Thyroid gland (tissue), 4 donors: ENCODE results near the gene DAB2IP. TPM values are rescaled to one million over a fixed set of nuclear protein-coding genes. Genes with fewer than 3 reads are reported as not detected.

Experiments
- DNase-seq, 2 donors: peaks; one replicate each; pipeline ENCODE4 v3.0.0-alpha.2; 2019
- H3K27ac ChIP-seq, 3 donors: fragments of 200-600 bp; sonication (generic); 1 replicate in 2 of 3; 2 replicates in 1 of 3; pipeline ENCODE4 v1.5.1; 2016 to 2019; ENCODE audit warnings: mild to moderate bottlenecking in 1 of 3, moderate library complexity in 1 of 3
- H3K27me3 ChIP-seq: fragments of 200-600 bp; sonication (generic); one replicate; pipeline ENCODE4 v1.5.1; 2019
- H3K36me3 ChIP-seq, 2 donors: fragments of 200-600 bp; sonication (generic); one replicate each; pipeline ENCODE4 v1.5.1; 2016 to 2019
- H3K4me1 ChIP-seq, 2 donors: fragments of 200-600 bp; sonication (generic); one replicate each; pipeline ENCODE4 v1.5.1; 2017 to 2019
- H3K4me3 ChIP-seq, 3 donors: fragments of 200-600 bp; sonication (generic); replicated peaks in 1 of 3; 1 replicate in 2 of 3; 2 replicates in 1 of 3; pipeline ENCODE4 v1.5.1; 2016; ENCODE audit warnings: mild to moderate bottlenecking in 1 of 3
- H3K9me3 ChIP-seq: fragments of 200-600 bp; sonication (generic); one replicate; pipeline ENCODE4 v1.5.1; 2017
- CTCF ChIP-seq, 6 experiments: fragments of 200-600 bp in 3 of 6; fragments of 450-650 bp in 3 of 6; sonication (generic) in 3 of 6; IDR thresholded peaks; one replicate each; pipeline ENCODE4 v1.5.1; 2016 to 2019; ENCODE audit warnings: antibody characterized with exemption in 6 of 6, mild to moderate bottlenecking in 2 of 6, inconsistent platforms in 1 of 6, moderate library complexity in 1 of 6
- POLR2A ChIP-seq, 2 donors: fragments of 450-650 bp; IDR thresholded peaks; one replicate each; pipeline ENCODE4 v1.6.1; 2017; ENCODE audit warnings: antibody characterized with exemption in 2 of 2, mild to moderate bottlenecking in 2 of 2, moderate library complexity in 1 of 2
- WGBS, 2 donors: methylation state at CpG; one replicate each; pipeline ENCODE4 v1.1.5; 2017; 5-methylcytosine and 5-hydroxymethylcytosine counted together
- intact Hi-C: fragments of 100-400 bp; cut with DNase I; formaldehyde crosslinking; loops from one replicate; pipeline ENCODE4 v1.15.1; 2023
- total RNA-seq, 4 donors: library from RNA; depleted of rRNA; stranded (reverse); fragments of >200 nt; gene quantifications; one replicate each; pipeline ENCODE4 v1.2.3, GENCODE V29; 2016

DAB2IP gene
- total RNA-seq, 4 donors from 2014 or later = 26.0 to 48.5 (median 38.2) TPM

GRCh38 chr9:121766081-121766683 is 114.7 kb downstream of the DAB2IP start:
- Histone ChIP-seq H3K36me3 (peaks cover 32 to 51% of the 10 kb centered on the region in 2 donors), H3K27ac (peak overlapping the region in 1 of 3 donors; percentile 51)
- 89 to 95% methylated on average over 14 to 19 of the region's 19 CpGs for whole genome bisulfite sequencing, 2 donors

GRCh38 chr9:121767171-121767769 is 115.8 kb downstream of the DAB2IP start:
- no peaks in the 10 kb centered on the region for H3K9me3 ChIP-seq
- DNase-seq = no peak
- no peak overlapping the region for H3K4me3 ChIP-seq
- WGBS, 2 donors = 92 to 93% methylated on average over 9 of the region's 9 CpGs
- intact Hi-C loops = loop anchor here (10.0 kb wide), 2 partner anchors 58 to 128 kb away; no protein-coding TSS in a partner anchor
- TF ChIP-seq POLR2A (IDR thresholded peaks at IDR 0.05) = no peak
- no peak for TF ChIP-seq CTCF (IDR thresholded peaks at IDR 0.05)
- H3K27ac ChIP-seq = no peak overlapping the region
- peaks cover 0 to 19% of the 10 kb centered on the region in 2 donors for H3K4me1 ChIP-seq
- H3K27me3 ChIP-seq = no peaks in the 10 kb centered on the region
- H3K36me3 ChIP-seq = peaks cover 36 to 46% of the 10 kb centered on the region in 2 donors

More at GRCh38 chr9:121766081-121766683, 114.7 kb downstream of the DAB2IP start:
- Histone ChIP-seq H3K4me3 (no peak overlapping the region), H3K27me3 (no peaks in the 10 kb centered on the region), H3K4me1 (peaks cover 0 to 11% of the 10 kb centered on the region in 2 donors), H3K9me3 (no peaks in the 10 kb centered on the region)
- intact Hi-C loops = loop anchor here (10.0 kb wide), 2 partner anchors 59 to 129 kb away; no protein-coding TSS in a partner anchor
- TF ChIP-seq CTCF (IDR thresholded peaks at IDR 0.05) (no peak), POLR2A (IDR thresholded peaks at IDR 0.05) (no peak)
- DNase-seq = no peak

- no peak overlapping the region for H3K27ac ChIP-seq
- DNase-seq = no peak
- TF ChIP-seq POLR2A (IDR thresholded peaks at IDR 0.05) = no peak
- TF ChIP-seq CTCF (IDR thresholded peaks at IDR 0.05) = no peak
These were observed 117.1 kb downstream of the DAB2IP start for GRCh38 chr9:121768416-121769015.

GRCh38 chr9:121769939-121770338 is 118.5 kb downstream of the DAB2IP start:
- intact Hi-C loops = loop anchor here (10.0 kb wide), 2 partner anchors 55 to 125 kb away; no protein-coding TSS in a partner anchor
- H3K4me1 ChIP-seq = peaks cover 12 to 22% of the 10 kb centered on the region in 2 donors
- TF ChIP-seq POLR2A (IDR thresholded peaks at IDR 0.05) (no peak), CTCF (IDR thresholded peaks at IDR 0.05) (no peak)
- no peak for DNase-seq
- no peaks in the 10 kb centered on the region for H3K27me3 ChIP-seq
- 91 to 96% methylated on average over 3 to 4 of the region's 4 CpGs for WGBS, 2 donors
- H3K36me3 ChIP-seq = peaks cover 40 to 50% of the 10 kb centered on the region in 2 donors
- H3K4me3 ChIP-seq = no peak overlapping the region
- no peak overlapping the region for H3K27ac ChIP-seq
- no peaks in the 10 kb centered on the region for H3K9me3 ChIP-seq

More at GRCh38 chr9:121768416-121769015, 117.1 kb downstream of the DAB2IP start:
- Histone ChIP-seq H3K4me1 (peaks cover 3 to 24% of the 10 kb centered on the region in 2 donors), H3K36me3 (peaks cover 43 to 57% of the 10 kb centered on the region in 2 donors), H3K9me3 (no peaks in the 10 kb centered on the region), H3K4me3 (no peak overlapping the region), H3K27me3 (no peaks in the 10 kb centered on the region)
- WGBS, 2 donors = 81 to 96% methylated on average over 8 to 10 of the region's 15 CpGs
- intact Hi-C loops = loop anchor here (10.0 kb wide), 2 partner anchors 56 to 126 kb away; no protein-coding TSS in a partner anchor
